ENCODE measurements around the gene ANKRD55. TPM values are rescaled to one million over a fixed set of nuclear protein-coding genes. Genes with fewer than 3 reads are reported as not detected.

The ANKRD55 gene
- total RNA-seq, 1 donor from 2014 or later: not detected

- Histone ChIP-seq H3K9ac (no peak overlapping the region), H3K9me3 (ENCODE audit: low read depth) (no peaks in the 10 kb centered on the region), H3K4me2 (no peak overlapping the region), H3K36me3 (peaks cover 3% of the 10 kb centered on the region), H3K27ac (no peak overlapping the region), H2AFZ (replicated peaks) (no peak overlapping the region), H4K20me1 (ENCODE audit: low read depth) (no peaks in the 10 kb centered on the region), H3K79me2 (ENCODE audit: low read depth) (no peaks in the 10 kb centered on the region), H3K4me3 (no peak overlapping the region), H3K27me3 (no peaks in the 10 kb centered on the region), H3K4me1 (no peaks in the 10 kb centered on the region), H3F3A (ENCODE audit: low read depth) (no peaks in the 10 kb centered on the region)
- H3K27ac Mint-ChIP-seq: no peak overlapping the region
- no peak for TF ChIP-seq EZH2phosphoT487 (IDR thresholded peaks at IDR 0.05)
- no peak for DNase-seq (ENCODE audit: low spot score)
- no peak overlapping the region for H3K4me3 Mint-ChIP-seq
- H3K27me3 Mint-ChIP-seq (ENCODE audit: insufficient read depth, low read depth): peaks cover 2% of the 10 kb centered on the region
- no peaks in the 10 kb centered on the region for H3K9me3 Mint-ChIP-seq
- no peaks in the 10 kb centered on the region for H3K4me1 Mint-ChIP-seq
- no peaks in the 10 kb centered on the region for H3K36me3 Mint-ChIP-seq
Measured at GRCh38 chr5:56115589-56115988, 117.5 kb downstream of the ANKRD55 start.

GRCh38 chr5:56112526-56113121, 120.5 kb downstream of the ANKRD55 start:
- H3K36me3 Mint-ChIP-seq: no peaks in the 10 kb centered on the region
- no peaks in the 10 kb centered on the region for H4K20me1 ChIP-seq (ENCODE audit: low read depth)
- H3F3A ChIP-seq (ENCODE audit: low read depth): no peaks in the 10 kb centered on the region
- H3K4me2 ChIP-seq: no peak overlapping the region
- no peak overlapping the region for H2AFZ ChIP-seq (replicated peaks)
- DNase-seq (ENCODE audit: low spot score): no peak
- no peaks in the 10 kb centered on the region for H3K4me1 ChIP-seq
- H3K9me3 ChIP-seq (ENCODE audit: low read depth): no peaks in the 10 kb centered on the region
- no peaks in the 10 kb centered on the region for H3K27me3 ChIP-seq
- H3K27me3 Mint-ChIP-seq (ENCODE audit: insufficient read depth, low read depth): peaks cover 2% of the 10 kb centered on the region
- no peak overlapping the region for H3K4me3 ChIP-seq
- H3K4me3 Mint-ChIP-seq: no peak overlapping the region
- H3K36me3 ChIP-seq: no peaks in the 10 kb centered on the region
- no peak overlapping the region for H3K27ac Mint-ChIP-seq
- H3K4me1 Mint-ChIP-seq: no peaks in the 10 kb centered on the region
- no peak overlapping the region for H3K27ac ChIP-seq
- H3K9ac ChIP-seq: no peak overlapping the region
- TF ChIP-seq EZH2phosphoT487 (IDR thresholded peaks at IDR 0.05) (no peak), CTCF (IDR thresholded peaks at IDR 0.05) (no peak), EZH2 (IDR thresholded peaks at IDR 0.05) (no peak)
- no peaks in the 10 kb centered on the region for H3K9me3 Mint-ChIP-seq
- no peaks in the 10 kb centered on the region for H3K79me2 ChIP-seq (ENCODE audit: low read depth)

DNA sequence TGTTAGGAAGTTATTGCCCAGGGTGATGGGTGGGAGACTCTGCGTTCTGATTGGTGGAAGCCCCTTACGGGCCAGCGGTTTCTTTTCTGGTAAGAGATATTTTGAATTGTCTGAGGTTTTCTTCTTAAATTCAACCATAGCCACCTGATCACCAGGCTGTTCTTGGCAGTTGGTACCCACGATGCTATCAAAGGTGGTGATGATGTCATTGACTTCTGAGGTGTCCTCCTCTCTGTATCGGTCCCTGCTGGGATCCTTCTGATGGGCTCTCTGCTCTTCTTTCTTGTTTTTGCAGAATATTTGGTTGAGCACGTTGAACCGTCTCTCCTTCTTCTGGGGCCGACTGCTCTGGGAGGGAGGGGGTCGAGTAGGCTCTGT, 121.7 kb downstream of the ANKRD55 start:
- H3K4me1 ChIP-seq: no peaks in the 10 kb centered on the region
- H3K27ac ChIP-seq: no peak overlapping the region
- H4K20me1 ChIP-seq (ENCODE audit: low read depth): no peaks in the 10 kb centered on the region
- no peak overlapping the region for H2AFZ ChIP-seq (replicated peaks)
- no peaks in the 10 kb centered on the region for H3K4me1 Mint-ChIP-seq
- H3K27me3 ChIP-seq: no peaks in the 10 kb centered on the region
- H3K27me3 Mint-ChIP-seq (ENCODE audit: insufficient read depth, low read depth): peaks cover 2% of the 10 kb centered on the region
- no peaks in the 10 kb centered on the region for H3K36me3 ChIP-seq
- no peaks in the 10 kb centered on the region for H3K9me3 ChIP-seq (ENCODE audit: low read depth)
- H3K79me2 ChIP-seq (ENCODE audit: low read depth): no peaks in the 10 kb centered on the region
- TF ChIP-seq EZH2 (IDR thresholded peaks at IDR 0.05): no peak
- TF ChIP-seq EZH2phosphoT487 (IDR thresholded peaks at IDR 0.05): no peak
- no peak for TF ChIP-seq CTCF (IDR thresholded peaks at IDR 0.05)
- no peaks in the 10 kb centered on the region for H3K36me3 Mint-ChIP-seq
- no peak overlapping the region for H3K27ac Mint-ChIP-seq
- DNase-seq (ENCODE audit: low spot score): no peak
- H3K9ac ChIP-seq: no peak overlapping the region
- no peaks in the 10 kb centered on the region for H3K9me3 Mint-ChIP-seq
- H3K4me3 ChIP-seq: no peak overlapping the region
- H3K4me2 ChIP-seq: no peak overlapping the region
- H3F3A ChIP-seq (ENCODE audit: low read depth): no peaks in the 10 kb centered on the region
- no peak overlapping the region for H3K4me3 Mint-ChIP-seq

GRCh38 chr5:56110646-56111403, 122.3 kb downstream of the ANKRD55 start:
- Mint-ChIP-seq H3K27me3 (ENCODE audit: insufficient read depth, low read depth) (peaks cover 2% of the 10 kb centered on the region), H3K9me3 (no peaks in the 10 kb centered on the region), H3K36me3 (no peaks in the 10 kb centered on the region), H3K27ac (no peak overlapping the region), H3K4me3 (no peak overlapping the region), H3K4me1 (no peaks in the 10 kb centered on the region)
- no peak for DNase-seq (ENCODE audit: low spot score)
- Histone ChIP-seq H2AFZ (replicated peaks) (no peak overlapping the region), H3K4me1 (no peaks in the 10 kb centered on the region), H3K9ac (no peak overlapping the region), H3K27ac (no peak overlapping the region), H3F3A (ENCODE audit: low read depth) (no peaks in the 10 kb centered on the region), H3K9me3 (ENCODE audit: low read depth) (no peaks in the 10 kb centered on the region), H3K79me2 (ENCODE audit: low read depth) (no peaks in the 10 kb centered on the region), H4K20me1 (ENCODE audit: low read depth) (no peaks in the 10 kb centered on the region), H3K36me3 (no peaks in the 10 kb centered on the region), H3K4me2 (no peak overlapping the region), H3K4me3 (no peak overlapping the region), H3K27me3 (no peaks in the 10 kb centered on the region)
- no peak for TF ChIP-seq EZH2phosphoT487 (IDR thresholded peaks at IDR 0.05)

Data from neural progenitor cell (in vitro differentiated cells).